Mesothelial cell of epicardium (in vitro differentiated cells): ENCODE measurements around the gene MRPL41. TPM values are rescaled to one million over a fixed set of nuclear protein-coding genes. Genes with fewer than 3 reads are reported as not detected.

ENCODE experiments used
- DNase-seq, 2 experiments: peaks; one replicate each; pipeline ENCODE4 v3.0.0; 2021; ENCODE audit warnings: low spot score in 2 of 2; ENCODE audit not compliant: unreplicated experiment in 2 of 2
- H3K27ac Mint-ChIP-seq: 2 replicates; pipeline ENCODE4 v1.8.0; 2021; ENCODE audit warnings: mixed read lengths
- H3K27me3 Mint-ChIP-seq: 2 replicates; pipeline ENCODE4 v1.8.0; 2021; ENCODE audit warnings: low read depth, mixed read lengths
- H3K36me3 Mint-ChIP-seq: 2 replicates; pipeline ENCODE4 v1.8.0; 2021; ENCODE audit warnings: mixed read lengths
- H3K4me1 Mint-ChIP-seq: 2 replicates; pipeline ENCODE4 v1.8.0; 2021; ENCODE audit warnings: mixed read lengths
- H3K4me3 Mint-ChIP-seq: 2 replicates; pipeline ENCODE4 v1.8.0; 2021; ENCODE audit warnings: mild to moderate bottlenecking, moderate library complexity, mixed read lengths
- H3K9me3 Mint-ChIP-seq: 2 replicates; pipeline ENCODE4 v1.8.0; 2021; ENCODE audit warnings: mixed read lengths
- total RNA-seq: library from RNA; stranded (reverse); gene quantifications from 3 replicates; pipeline ENCODE4 v1.2.1, GENCODE V29; 2021
- TF ChIP-seq, protein P1 (sequence below): fragments of 200-600 bp; sonication (generic); IDR thresholded peaks from one replicate; pipeline ENCODE4 v1.5.0; 2021; ENCODE audit warnings: antibody characterized with exemption; ENCODE audit not compliant: unreplicated experiment

MRPL41 gene
- total RNA-seq, 1 donor from 2014 or later: 26.6 TPM

DNA sequence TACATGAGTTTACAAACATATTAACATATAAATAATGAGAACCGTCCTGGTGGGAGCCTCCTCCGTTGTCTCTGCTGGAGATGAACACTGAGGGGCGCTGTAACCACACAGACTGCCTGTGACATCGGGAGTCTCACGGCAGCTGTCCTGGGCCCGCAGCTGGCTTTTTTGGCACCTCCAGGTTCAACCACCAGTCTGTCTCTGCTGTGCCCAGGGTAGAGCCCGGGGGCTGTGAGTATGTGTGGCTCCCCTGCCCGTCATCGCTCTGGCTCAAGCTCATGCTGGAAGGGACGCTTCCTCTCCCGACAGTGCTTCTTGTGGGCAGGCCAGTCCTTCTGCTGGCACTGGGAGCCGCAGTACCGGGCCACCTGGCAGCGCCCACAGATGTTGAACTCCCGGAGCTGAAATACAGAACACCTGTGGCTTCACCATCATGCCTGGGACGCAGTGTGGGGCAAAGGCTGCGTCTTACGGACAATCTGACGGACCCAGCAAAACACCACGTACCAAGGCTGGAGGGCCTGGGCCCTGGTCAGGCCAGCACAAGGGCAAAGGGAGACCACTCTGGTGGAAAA, 30.7 kb downstream of the MRPL41 start:
- DNase-seq: no peak
- no peaks in the 10 kb centered on the region for H3K9me3 Mint-ChIP-seq
- peaks cover 17% of the 10 kb centered on the region for H3K4me1 Mint-ChIP-seq
- H3K4me3 Mint-ChIP-seq: no peak overlapping the region
- H3K36me3 Mint-ChIP-seq: peaks cover 13% of the 10 kb centered on the region
- no peak overlapping the region for H3K27ac Mint-ChIP-seq
- TF ChIP-seq, protein P1, sequence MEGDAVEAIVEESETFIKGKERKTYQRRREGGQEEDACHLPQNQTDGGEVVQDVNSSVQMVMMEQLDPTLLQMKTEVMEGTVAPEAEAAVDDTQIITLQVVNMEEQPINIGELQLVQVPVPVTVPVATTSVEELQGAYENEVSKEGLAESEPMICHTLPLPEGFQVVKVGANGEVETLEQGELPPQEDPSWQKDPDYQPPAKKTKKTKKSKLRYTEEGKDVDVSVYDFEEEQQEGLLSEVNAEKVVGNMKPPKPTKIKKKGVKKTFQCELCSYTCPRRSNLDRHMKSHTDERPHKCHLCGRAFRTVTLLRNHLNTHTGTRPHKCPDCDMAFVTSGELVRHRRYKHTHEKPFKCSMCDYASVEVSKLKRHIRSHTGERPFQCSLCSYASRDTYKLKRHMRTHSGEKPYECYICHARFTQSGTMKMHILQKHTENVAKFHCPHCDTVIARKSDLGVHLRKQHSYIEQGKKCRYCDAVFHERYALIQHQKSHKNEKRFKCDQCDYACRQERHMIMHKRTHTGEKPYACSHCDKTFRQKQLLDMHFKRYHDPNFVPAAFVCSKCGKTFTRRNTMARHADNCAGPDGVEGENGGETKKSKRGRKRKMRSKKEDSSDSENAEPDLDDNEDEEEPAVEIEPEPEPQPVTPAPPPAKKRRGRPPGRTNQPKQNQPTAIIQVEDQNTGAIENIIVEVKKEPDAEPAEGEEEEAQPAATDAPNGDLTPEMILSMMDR: no peak
- H3K27me3 Mint-ChIP-seq: no peaks in the 10 kb centered on the region

DNA sequence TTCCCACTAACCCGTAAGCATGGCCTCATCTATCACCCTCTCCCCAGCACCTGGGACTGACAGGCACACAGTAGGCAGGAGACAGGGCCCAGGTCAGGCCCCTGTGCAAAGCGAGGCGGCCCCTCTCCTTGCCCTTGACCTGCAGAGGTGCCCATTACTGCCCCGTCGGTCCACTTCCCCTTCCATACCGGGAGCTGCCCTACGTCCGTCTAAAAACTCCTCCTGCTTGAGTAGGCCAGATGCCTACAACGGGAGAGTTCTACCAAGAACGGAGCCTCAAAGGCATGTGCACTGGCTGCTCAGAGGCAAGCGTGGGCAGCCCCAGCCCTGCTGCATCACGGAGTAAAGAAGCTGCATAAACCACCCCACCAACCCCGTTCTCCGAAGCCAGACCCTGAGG, 31.7 kb downstream of the MRPL41 start:
- Mint-ChIP-seq H3K27me3 (no peaks in the 10 kb centered on the region), H3K4me3 (no peak overlapping the region), H3K27ac (no peak overlapping the region), H3K4me1 (peaks cover 10% of the 10 kb centered on the region), H3K9me3 (no peaks in the 10 kb centered on the region), H3K36me3 (peaks cover 21% of the 10 kb centered on the region)
- no peak for DNase-seq
- TF ChIP-seq, protein P1: no peak

DNA sequence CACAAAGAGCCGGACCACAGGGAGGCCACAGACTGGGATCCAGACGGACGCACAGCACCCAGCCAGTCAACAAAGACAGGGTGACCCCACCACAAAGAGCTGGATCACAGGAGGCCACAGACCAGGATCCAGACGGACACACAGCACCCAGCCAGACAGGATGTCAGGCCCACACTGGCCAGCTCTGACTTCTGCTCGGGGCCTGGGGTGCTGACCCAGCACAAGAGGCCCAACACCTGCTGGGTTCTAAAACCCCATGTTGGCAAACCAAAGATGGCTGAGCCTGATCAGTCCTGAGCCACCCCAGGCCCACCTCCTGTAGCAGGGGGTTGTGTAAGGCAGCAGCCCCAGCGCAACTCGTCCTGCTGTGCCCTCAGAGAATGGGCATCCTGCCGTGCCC, 32.3 kb downstream of the MRPL41 start:
- no peak overlapping the region for H3K4me3 Mint-ChIP-seq
- H3K27ac Mint-ChIP-seq: peak overlapping the region; percentile 25
- H3K4me1 Mint-ChIP-seq: peaks cover 10% of the 10 kb centered on the region
- no peaks in the 10 kb centered on the region for H3K9me3 Mint-ChIP-seq
- H3K27me3 Mint-ChIP-seq: no peaks in the 10 kb centered on the region
- no peak for DNase-seq
- TF ChIP-seq, protein P1: no peak
- peaks cover 21% of the 10 kb centered on the region for H3K36me3 Mint-ChIP-seq

DNA sequence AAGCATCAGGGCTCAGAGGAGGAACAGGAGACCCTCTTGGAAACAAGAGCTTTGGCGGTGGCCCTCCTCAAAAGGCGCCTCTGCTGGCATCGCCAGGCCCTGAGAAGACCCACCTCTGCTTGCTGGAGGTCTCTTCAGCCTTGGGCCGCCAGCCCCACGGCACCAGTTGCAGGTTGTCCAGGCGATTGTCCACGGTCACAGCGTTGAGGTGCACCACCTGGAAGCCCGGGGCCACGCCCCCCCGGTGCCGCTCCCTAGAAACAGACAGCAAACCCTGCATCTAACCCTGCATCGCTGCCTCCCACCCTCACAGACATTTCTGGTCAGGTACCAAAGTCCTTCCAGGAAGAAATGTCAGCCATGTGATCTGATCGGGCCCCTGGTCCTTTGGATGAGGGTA, 35.2 kb downstream of the MRPL41 start:
- Mint-ChIP-seq H3K9me3 (no peaks in the 10 kb centered on the region), H3K36me3 (peaks cover 18% of the 10 kb centered on the region), H3K4me3 (no peak overlapping the region), H3K27me3 (no peaks in the 10 kb centered on the region), H3K27ac (no peak overlapping the region), H3K4me1 (peaks cover 9% of the 10 kb centered on the region)
- no peak for DNase-seq
- TF ChIP-seq, protein P1: no peak

DNA sequence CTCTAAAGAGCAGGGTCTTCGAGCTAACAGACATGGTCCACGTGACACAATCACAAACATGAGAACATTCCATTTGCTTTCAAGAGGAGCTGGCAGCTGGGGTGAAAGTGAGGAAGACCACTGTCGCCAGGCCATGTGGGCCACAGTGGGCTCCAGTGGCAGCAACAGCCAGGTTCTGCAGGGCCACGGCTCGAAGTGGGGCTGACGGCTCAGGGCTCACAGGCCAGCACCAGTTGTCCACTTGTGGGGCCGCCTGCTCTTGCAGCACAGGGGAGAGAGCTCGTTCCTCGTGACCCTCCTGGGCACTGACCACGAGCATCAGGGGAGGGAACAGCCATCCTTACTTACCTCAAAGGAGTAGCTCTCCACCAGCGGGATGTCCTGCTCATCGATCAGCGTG, 36.6 kb downstream of the MRPL41 start:
- Mint-ChIP-seq H3K27ac (no peak overlapping the region), H3K9me3 (no peaks in the 10 kb centered on the region), H3K4me3 (peak overlapping the region; percentile 79), H3K36me3 (peaks cover 14% of the 10 kb centered on the region), H3K27me3 (no peaks in the 10 kb centered on the region), H3K4me1 (peaks cover 9% of the 10 kb centered on the region)
- TF ChIP-seq, protein P1: no peak
- no peak for DNase-seq

DNA sequence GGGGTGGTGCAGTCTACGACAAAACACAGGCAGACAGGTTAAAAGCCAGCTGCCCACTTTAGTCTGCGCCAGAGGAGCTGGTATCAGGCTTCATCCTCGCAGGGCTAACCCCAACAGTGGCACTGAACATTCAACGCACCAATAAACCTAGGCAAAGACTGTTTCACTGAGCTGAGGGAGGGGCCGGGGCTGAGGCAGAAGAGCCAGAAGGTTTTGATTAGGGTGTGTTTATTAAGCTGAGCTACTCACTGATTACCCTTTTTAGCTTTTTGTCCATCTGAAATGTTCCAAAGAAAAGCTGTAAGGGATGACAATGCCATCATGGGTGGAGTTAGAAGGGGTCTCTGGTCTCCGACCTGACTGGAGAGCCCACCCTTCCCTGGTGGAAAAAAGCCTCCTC, 37.2 kb downstream of the MRPL41 start:
- Mint-ChIP-seq H3K9me3 (no peaks in the 10 kb centered on the region), H3K4me1 (peaks cover 9% of the 10 kb centered on the region), H3K27ac (no peak overlapping the region), H3K36me3 (peaks cover 14% of the 10 kb centered on the region), H3K27me3 (no peaks in the 10 kb centered on the region), H3K4me3 (peak overlapping the region; percentile 79)
- DNase-seq: no peak
- TF ChIP-seq, protein P1: no peak
